Ramos (cell line): ENCODE data around the gene GJC2.

Experiments
- in situ Hi-C: fragments of 300-500 bp; cut with MboI; formaldehyde crosslinking; loops from one replicate; pipeline ENCODE4 v1.14.3; 2022; ENCODE audit warnings: low sequenced_read_pairs; ENCODE audit not compliant: unreplicated experiment

GJC2 gene

DNA sequence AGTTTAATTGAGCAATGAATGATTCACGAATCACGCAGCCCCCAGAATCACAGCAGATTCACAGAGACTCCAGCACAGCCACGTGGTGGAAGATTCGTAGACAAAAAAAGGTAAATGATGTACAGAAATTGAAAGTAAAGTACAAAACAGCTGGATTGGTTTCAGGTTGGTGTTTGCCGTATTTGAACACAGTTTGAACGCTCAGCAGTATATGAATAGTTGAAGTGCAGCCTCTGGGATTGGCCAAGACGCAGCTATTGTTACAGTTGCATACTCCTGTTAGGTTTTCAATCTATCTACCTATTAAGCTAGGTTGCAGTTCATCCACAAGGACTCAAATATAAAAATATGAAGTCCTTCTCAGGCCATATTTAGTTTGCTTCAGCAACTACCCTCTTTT, 37.6 kb upstream of the GJC2 start:
- in situ Hi-C loops, result no loop called here

DNA sequence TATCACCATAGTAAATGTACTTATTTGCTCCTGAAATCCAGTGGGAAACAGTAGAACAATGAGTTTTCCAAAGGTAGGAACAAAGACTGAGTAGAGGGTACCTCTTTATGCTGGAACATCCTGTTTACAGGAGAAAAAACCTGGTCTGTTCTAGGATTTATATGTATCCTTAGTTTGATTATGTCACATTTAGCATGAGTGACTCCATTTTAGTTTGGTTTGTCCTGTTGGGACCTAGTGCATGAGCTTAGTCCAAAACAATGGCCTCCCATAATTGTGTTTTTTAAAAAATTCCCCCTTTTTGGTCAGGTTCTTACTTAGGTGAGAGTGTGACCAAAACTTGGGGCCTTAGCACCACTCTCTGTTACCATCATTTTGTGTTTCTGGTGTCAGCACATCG, 37.1 kb upstream of the GJC2 start:
- in situ Hi-C loops, result no loop called here

DNA sequence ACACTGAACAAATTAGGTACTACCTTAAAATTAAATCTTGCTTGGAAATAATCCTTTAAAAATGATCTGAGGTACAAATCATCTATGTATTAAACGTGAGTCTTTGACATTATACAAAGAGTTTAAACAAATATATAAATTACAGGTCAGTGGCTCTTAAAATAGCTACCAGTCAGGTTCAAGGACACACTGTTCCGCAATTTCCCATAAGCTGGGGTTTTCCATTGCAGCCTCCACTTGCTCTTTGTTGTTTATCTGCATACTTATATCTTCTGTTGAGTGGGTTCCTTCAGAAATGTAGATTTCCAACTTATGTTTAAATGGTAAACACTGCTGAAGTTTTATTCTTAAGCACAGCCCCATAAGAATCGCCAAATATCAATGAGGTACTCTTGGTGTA, 34.9 kb upstream of the GJC2 start:
- in situ Hi-C loops, result no loop called here

DNA sequence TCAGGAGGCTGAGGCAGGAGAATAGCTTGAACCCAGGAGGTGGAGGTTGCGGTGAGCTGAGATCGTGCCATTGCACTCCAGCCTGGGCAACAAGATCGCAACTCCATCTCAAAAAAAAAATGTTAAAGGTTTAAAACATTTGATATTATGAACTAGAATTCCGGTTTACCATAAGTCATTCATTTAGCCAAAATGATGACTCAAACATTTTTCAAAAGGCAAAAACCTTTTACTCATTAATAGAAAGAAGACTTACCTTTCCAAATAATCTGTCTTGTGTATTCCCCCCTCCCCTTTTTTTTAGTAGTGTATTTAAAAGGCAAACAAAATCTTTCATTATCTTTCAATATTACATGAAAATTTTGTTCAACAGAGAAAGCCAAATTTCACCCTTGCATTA, 32.4 kb upstream of the GJC2 start:
- in situ Hi-C loops, result no loop called here

DNA sequence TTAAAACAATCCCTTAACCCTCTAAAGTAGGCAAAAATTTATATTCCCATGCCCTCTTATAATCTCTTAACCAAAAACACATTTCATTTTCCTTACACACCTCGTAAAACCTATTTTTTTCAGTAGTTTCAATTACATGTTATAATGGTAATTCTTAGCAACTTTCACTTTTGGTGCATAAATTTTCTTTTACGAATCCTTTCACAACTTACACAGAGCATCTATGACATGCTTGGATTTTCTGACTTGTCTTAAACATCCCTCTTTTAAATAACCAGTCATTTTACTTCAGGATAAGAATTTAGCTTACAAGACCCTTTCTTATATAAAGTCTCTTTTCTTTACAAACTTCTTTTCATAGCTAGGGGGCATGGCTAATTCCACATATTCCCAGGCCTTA, 31.7 kb upstream of the GJC2 start:
- in situ Hi-C loops, result no loop called here

DNA sequence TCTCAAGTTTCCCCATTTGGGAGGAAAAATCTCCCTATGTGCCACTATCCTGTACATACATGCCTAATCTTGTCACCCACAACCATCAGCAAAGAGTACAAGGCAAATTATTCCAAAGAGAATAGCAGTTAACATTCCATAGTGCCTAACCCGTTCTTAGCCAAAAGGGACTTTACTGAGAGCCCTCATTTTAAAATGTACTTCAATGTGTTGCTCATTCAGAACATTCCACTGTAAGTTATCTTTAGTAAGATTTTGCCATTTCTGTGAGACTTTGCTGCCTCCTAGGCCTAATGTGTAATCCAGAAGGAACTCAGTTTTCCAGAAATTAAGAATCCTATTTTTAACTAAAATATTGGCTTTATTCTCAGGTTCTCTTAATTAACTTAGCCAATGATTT, 29.4 kb upstream of the GJC2 start:
- in situ Hi-C loops, result loop anchor here (10.0 kb wide), 1 partner anchor 54 kb away; no protein-coding TSS in a partner anchor

DNA sequence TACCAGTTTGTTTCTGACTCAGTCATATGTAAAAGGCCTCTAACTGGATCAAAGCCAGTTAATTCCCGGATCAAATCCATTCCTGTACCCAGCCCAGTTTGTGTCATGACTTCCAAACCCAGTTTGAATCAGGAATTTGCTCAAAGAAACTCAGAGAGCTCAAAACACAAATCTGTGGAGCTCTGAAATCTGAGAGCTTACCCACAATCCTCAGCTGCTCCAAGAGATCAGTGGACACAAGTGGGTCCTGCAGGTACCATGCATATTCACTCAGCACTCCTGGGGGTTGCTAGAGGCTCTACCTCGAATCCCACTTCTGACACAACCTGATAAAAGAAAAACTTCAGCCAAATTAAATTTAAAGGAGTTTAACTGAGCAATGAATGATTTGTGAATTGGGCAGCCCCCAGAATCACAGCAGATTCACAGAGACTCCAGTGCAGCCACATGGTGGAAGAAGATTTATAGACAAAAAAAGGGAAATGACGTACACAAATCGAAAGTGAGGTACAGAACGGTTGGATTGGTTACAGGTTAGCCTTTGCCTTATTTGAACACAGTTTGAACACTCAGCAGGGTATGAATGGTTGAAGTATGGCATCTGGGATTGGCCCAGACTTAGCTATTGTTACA, 28.8 kb upstream of the GJC2 start:
- in situ Hi-C loops, result loop anchor here (10.0 kb wide), 1 partner anchor 54 kb away; no protein-coding TSS in a partner anchor

DNA sequence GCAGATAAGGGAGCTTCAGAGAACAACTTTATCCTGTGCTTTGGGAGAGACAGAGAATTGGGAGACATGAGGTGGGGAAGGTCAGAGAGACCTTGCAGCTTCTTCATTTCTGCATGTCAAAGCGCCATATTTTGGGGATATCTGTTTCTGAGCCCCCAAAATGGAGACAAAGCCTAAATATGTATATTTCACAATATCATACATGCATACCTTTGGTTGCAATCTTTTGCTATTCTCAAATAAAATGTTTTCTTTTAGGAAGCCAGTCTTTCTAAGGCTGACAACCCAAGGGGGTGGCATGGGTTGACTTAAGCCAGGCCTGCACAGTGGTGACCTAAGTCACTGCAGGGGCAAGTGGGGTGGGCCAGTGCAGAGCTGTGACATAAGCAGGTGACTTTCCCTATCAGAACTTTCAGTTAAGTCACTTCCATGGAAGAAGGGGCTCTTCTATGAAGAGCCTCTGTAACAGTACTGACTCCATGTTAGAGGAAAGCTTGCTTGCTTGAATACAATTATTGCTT, 26.7 kb upstream of the GJC2 start:
- in situ Hi-C loops, result loop anchor here (10.0 kb wide), 1 partner anchor 52 kb away; no protein-coding TSS in a partner anchor

DNA sequence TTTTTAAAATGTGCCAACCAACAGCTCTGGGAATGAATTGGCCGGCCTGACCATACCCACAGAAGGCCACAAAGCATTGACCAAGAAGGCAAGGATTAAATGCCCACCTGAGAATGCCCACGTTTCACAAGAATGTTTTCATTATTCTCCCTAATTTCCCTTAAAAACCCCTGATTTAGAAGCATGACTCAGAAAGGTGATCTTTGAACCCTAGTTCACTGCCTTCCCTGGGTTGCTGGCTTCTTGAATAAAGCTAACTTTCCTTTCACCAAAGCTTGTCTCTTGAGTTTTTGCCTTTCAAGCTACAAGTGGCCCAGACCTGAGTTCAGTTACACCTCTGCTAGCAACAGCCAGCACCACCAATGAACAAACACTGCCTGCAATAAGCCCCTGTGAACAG, 26.2 kb upstream of the GJC2 start:
- in situ Hi-C loops, result loop anchor here (10.0 kb wide), 1 partner anchor 51 kb away; no protein-coding TSS in a partner anchor

DNA sequence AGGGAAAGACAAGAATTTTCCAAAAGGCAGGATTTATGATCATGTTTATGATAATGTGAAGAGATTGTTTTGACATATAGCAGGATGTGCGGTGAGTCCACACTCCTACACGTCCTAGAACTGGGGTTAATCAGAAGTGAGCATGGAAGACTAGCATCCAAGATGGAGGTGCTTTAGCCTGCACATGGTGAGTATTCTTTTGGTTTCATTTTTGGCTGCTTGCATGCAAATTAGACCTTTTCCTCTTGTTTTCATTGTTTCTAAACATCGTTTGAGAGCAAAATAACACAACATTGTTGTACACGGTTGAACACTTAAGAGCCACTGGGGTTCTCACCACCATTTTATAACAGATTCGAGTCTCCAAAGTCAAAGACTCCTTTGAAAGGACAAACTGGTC, 24.5 kb upstream of the GJC2 start:
- in situ Hi-C loops, result loop anchor here (10.0 kb wide), 1 partner anchor 50 kb away; no protein-coding TSS in a partner anchor

DNA sequence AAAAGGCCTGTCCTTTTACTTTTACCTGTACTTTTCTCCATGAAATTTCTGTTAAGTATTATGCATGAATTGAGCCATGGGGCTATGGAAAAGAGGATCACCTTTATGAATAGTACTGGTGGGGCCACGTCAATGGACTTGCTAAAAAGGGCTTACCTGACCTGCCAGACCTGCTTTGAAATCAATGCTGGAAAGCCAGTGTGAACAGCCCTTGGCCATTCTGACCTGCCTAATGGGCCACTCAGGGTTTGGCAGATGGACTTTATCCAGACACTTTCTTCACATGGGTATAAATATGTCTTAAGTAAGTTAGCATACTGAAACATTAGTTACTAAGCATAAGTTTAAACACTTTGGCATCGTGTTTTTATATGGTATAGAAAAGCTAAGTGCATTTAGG, 18.0 kb upstream of the GJC2 start:
- in situ Hi-C loops, result no loop called here

DNA sequence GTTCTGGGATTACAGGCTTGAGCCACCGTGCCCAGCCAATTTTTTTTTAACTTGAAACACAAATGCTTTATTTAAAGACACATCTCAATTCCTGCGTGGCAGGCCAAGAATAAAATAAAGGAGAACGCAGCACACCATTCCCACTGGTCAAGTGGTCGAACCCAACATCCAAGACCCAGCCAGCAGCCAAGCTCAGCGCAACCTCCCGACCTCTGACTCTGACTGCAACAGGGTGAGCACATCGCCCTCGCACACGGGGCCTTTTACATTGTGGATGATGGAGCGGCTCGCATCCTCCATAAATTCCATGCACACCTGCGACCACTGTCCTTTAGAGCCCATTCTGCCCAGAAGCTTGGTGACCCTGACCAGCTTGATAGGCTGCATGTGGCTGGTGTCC, 15.1 kb upstream of the GJC2 start:
- in situ Hi-C loops, result no loop called here

DNA sequence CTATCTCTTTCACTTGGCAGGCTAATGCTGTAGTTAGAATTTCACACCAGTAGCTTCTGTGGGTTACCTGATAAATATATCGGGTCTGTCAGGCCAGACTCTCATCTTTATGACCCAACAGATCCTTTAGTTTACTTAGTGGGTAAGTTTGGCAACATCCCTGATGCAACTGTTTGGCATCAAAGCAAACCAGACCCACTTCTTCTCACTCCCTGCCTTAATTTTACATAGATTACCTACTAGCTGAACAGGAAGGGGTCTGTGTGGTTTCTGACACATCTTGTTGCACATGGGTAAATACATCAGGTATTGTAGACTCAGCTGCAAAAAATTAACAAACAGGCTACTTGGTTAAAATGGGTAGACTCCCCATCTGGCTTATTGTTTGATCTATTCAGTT, 12.8 kb upstream of the GJC2 start:
- in situ Hi-C loops, result no loop called here

DNA sequence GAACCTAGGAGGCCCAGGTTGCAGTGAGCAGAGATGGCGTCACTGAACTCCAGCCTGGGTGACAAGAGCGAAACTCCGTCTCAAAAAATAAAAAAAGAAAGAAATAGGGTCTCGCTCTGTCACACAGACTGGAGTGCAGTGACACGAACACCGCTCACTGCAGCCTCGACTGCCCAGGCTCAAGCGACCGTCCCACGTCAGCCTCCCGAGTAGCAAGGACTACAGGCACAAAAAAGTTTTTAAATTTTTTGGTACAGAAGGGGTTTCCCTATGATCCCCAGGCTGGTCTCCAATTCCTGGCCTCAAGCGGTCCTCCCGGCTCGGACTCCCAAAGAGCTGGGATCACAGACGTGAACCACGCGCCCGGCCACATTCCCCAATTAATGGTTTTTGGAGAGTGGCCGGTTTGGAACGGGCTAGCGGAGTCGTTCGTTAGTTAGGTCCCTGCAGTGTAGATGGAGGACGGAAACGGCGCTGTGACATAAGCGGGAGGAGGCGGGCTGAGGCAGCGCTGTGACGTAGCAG, 10.3 kb upstream of the GJC2 start:
- in situ Hi-C loops, result no loop called here

DNA sequence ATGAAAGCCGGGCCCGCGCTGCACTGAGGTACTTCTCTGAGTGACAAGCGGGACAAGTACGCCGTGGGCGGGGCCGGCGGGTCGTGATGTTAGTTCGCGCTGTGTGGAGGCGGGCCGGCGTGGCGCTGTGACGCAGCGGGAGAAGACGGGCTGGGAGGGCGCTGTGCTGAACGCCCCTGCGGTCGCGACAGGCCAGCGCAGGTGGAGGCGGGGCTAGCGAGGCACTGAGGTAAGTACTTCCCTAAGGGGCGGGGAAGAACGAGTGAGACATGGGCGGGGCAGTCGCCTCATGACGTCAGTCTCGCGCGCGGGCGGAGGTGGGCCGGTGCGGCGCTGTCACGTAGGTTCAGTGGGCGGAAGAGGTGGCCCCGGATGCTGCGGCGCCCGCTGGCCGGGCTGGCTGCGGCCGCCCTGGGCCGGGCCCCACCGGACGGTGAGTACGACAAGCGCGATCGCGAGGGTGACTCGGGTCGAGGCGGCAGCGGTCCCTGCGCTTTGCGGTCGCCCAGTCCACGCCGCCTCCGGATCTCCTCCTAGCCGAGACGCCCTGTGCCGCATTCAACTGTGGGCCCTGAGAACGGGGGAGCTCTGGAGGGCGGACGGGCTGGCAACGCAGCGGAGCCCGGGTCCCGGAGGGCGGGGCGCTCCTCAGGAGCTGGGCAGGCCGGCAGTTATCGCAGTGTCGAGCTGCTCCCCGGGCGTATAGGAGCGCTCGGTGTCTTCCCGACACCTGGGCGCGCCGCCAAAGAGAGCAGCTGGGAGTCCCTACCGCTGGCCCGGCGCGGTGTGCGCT, 9.6 kb upstream of the GJC2 start, which contains the start of gene GUK1:
Gene GUK1, plus strand, starts transcription at position 349 of the 793 bp plus-strand sequence. Its CDS starts 24 bp downstream, at position 373.
- in situ Hi-C loops, result no loop called here

DNA sequence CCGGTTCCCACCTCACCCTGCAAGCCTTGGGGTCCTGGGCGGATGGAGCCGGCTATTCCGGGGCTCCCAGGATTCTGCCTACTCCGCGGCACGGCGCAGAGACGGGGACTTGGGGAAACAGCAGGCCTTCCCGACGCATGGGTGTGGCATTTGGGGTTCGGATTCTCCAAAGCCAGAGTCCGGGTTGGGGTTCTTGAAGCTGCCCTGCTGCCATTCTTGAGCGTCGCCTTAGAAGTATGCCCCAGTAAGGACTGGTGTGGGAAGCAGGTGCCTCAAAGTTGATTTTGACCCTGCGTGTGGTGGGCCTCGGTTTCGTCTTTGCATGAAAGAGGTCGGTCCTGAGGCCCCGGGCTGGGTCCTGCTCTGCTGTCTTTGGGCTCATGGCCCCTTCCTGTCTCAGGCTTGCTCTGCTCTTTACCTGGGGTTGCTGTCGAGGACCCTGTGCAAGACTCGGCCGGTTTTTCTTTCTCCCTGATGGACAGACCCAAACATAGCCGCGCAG, 9.0 kb upstream of the GJC2 start:
- in situ Hi-C loops, result no loop called here

DNA sequence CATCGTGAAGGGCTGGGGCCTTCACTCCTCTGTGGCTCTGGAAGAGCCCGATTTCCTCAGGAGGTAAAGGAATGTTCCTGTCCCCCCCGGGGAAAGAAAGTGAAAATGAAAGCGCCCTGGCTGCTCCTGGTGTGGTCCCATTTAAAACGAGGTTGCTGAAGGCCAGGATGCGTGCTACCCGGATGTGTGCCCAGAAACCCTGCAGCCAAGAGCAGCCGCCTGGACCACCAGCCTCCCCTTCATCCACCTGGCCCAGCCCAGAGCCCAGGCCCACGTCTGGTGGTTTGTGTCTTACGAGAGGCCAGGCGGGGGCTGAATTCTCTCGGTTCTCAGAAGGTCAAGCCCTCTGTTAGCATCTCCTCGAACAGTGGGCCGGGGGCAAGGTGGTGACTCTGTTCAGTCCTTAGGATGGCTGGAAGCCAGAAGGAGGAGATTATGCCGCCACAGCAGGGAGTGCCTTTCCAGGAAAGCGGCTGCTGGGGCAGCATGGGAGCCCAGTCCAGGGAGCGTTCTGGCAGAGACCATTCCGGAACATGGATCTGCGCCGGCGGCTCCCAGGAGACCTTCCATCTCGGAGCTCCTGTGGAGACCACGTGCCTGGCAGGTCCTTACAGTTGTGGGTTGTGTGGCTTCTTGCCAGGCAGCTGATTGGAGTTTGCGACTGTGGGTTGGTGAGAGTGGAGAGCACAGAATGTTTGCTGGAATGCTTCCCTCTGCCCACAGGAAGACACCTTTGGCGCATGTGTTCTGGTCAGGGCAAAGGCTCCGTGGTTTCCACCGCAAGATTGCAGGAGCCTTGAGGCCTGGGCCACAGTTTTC, 8.3 kb upstream of the GJC2 start:
- in situ Hi-C loops, result no loop called here

DNA sequence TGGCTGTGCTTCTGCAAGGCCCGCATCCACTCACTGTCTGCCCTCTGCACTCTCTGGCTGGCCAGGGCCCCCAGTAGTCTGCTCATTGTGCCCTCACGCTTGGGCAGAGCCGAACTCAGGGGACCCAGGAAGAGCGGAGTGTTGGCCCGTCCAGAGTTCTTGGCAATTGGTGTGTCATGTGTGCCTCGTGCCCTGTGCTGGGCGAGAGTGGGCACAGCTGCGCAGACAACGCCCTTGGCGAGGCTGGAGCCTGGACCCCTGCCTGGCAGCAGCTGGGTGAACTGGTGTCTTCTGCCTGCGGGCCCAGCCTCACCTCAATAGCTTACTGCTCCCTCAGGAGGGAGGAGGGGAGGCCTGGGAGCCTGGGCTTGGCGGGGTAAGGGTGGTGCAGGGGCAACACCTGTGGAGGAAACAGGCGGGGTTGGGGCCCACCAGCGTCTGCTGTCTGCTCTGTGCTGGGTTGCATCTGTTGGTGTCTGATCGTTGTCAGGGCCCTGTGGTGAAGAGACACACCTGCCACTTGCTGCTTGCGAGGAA, 7.5 kb upstream of the GJC2 start:
- in situ Hi-C loops, result no loop called here

DNA sequence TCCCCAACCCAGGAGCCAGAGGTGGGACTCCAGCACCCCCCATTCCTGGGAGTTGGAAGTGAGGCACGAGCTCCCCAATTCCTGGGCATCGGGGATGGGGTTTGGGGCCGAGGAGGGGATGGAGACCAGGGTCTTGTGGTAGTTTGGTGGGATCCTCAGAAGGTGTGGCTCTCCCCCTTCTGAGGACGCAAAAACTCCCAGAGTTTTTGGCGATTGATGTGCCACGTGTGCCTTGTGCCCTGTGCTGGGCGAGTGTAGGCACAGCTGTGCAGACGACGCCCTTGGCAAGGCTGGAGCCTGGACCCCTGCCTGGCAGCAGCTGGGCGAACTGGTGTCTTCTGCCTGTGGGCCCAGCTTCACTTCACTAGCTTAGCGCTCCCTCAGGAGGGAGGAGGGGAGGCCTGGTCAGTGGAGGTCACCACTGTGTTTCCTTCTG, 7.0 kb upstream of the GJC2 start:
- in situ Hi-C loops, result no loop called here
